Testis (tissue), 3 donors: ENCODE measurements around the gene ACADS. TPM values are rescaled to one million over a fixed set of nuclear protein-coding genes. Genes with fewer than 3 reads are reported as not detected.

Source experiments
- DNase-seq: peaks from one replicate; pipeline ENCODE4 v3.0.0-alpha.2; 2019
- H3K27ac ChIP-seq, 2 donors: fragments of 200-600 bp; sonication (generic); one replicate each; pipeline ENCODE4 v1.5.1; 2019
- H3K27me3 ChIP-seq: fragments of 200-600 bp; sonication (generic); one replicate; pipeline ENCODE4 v1.5.1; 2019
- H3K36me3 ChIP-seq: fragments of 200-600 bp; sonication (generic); one replicate; pipeline ENCODE4 v1.5.1; 2017; ENCODE audit warnings: low read depth; ENCODE audit errors: missing control alignments
- H3K4me1 ChIP-seq: fragments of 200-600 bp; sonication (generic); one replicate; pipeline ENCODE4 v1.5.1; 2019
- H3K4me3 ChIP-seq, 2 donors: fragments of 200-600 bp; sonication (generic); one replicate each; pipeline ENCODE4 v1.5.1; 2017 to 2019
- H3K9me3 ChIP-seq: fragments of 200-600 bp; sonication (generic); one replicate; pipeline ENCODE4 v1.5.1; 2017
- POLR2A ChIP-seq: fragments of 450-650 bp; IDR thresholded peaks from one replicate; pipeline ENCODE4 v1.6.1; 2017; ENCODE audit warnings: antibody characterized with exemption, mild to moderate bottlenecking, moderate library complexity
- WGBS, 2 donors: methylation state at CpG; one replicate each; pipeline ENCODE4 v1.1.5; 2018; 5-methylcytosine and 5-hydroxymethylcytosine counted together
- intact Hi-C: fragments of 100-400 bp; cut with DNase I; formaldehyde crosslinking; loops from one replicate; pipeline ENCODE4 v1.15.1; 2023; ENCODE audit warnings: low total_unique reads
- polyA plus RNA-seq: library from polyadenylated mRNA; stranded (reverse); fragments of 350-450 nt; fragmentation: Illumina TruSeq; extraction: RNeasy Lipid Tissue Mini Kit (QIAGEN cat#74804); gene quantifications from one replicate; pipeline ENCODE4 v1.2.3, GENCODE V29; 2014; ENCODE audit warnings: low read depth, low replicate concordance; ENCODE audit not compliant: insufficient read depth
- total RNA-seq, 2 donors: library from RNA; depleted of rRNA; stranded (reverse); fragments of >200 nt; gene quantifications; one replicate each; pipeline ENCODE4 v1.2.3, GENCODE V29; 2016
- TF ChIP-seq, protein P1 (sequence below), 3 experiments: fragments of 450-650 bp in 2 of 3; fragments of 200-600 bp in 1 of 3; sonication (generic) in 1 of 3; IDR thresholded peaks; one replicate each; pipeline ENCODE4 v1.5.1; 2016 to 2019; ENCODE audit warnings: antibody characterized with exemption in 3 of 3, mild to moderate bottlenecking in 2 of 3, moderate library complexity in 1 of 3

Gene ACADS
- total and polyA plus RNA-seq, 3 donors from 2014 or later: 28.3 to 43.9 (median 30.2) TPM

DNA sequence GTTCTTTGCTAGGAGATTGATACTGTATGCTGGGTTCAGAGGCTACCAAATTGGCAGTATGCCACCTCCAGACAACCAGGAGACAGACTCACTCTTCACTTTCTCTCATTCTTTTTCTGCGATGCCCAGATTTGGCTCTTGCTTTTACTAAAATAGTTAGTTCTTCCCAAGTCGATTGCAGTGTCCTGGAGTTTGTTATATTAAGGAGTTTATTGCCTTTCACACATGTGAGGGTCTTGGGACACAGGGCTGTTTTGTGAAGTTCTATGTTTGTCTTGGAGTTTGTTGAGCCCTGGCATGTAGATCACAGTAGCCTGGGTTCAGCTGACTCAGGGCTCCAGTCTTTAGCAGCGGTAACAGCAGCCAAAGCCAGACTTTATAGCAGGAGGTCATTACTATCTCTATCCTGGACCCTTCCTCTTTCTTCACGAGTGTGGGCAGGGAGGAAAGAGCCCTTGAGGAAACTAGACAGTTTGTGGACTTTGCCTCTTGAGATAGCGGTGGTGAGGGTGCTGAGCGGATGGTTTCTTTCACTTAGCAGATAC, 37.0 kb upstream of the ACADS start:
- intact Hi-C loops: no loop called here
- no peaks in the 10 kb centered on the region for H3K27me3 ChIP-seq
- peak overlapping the region; percentile 67 to 96 for H3K4me3 ChIP-seq
- H3K36me3 ChIP-seq: no peaks in the 10 kb centered on the region
- peak overlapping the region; percentile 66 to 90 for H3K27ac ChIP-seq
- no peak for TF ChIP-seq POLR2A
- TF ChIP-seq, protein P1, sequence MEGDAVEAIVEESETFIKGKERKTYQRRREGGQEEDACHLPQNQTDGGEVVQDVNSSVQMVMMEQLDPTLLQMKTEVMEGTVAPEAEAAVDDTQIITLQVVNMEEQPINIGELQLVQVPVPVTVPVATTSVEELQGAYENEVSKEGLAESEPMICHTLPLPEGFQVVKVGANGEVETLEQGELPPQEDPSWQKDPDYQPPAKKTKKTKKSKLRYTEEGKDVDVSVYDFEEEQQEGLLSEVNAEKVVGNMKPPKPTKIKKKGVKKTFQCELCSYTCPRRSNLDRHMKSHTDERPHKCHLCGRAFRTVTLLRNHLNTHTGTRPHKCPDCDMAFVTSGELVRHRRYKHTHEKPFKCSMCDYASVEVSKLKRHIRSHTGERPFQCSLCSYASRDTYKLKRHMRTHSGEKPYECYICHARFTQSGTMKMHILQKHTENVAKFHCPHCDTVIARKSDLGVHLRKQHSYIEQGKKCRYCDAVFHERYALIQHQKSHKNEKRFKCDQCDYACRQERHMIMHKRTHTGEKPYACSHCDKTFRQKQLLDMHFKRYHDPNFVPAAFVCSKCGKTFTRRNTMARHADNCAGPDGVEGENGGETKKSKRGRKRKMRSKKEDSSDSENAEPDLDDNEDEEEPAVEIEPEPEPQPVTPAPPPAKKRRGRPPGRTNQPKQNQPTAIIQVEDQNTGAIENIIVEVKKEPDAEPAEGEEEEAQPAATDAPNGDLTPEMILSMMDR (IDR thresholded peaks at IDR 0.05): no peak
- peaks cover 23% of the 10 kb centered on the region for H3K4me1 ChIP-seq
- peak; percentile 49 for DNase-seq
- 4 to 18% methylated on average over 6 of the region's 6 CpGs for WGBS, 2 donors
- no peaks in the 10 kb centered on the region for H3K9me3 ChIP-seq

DNA sequence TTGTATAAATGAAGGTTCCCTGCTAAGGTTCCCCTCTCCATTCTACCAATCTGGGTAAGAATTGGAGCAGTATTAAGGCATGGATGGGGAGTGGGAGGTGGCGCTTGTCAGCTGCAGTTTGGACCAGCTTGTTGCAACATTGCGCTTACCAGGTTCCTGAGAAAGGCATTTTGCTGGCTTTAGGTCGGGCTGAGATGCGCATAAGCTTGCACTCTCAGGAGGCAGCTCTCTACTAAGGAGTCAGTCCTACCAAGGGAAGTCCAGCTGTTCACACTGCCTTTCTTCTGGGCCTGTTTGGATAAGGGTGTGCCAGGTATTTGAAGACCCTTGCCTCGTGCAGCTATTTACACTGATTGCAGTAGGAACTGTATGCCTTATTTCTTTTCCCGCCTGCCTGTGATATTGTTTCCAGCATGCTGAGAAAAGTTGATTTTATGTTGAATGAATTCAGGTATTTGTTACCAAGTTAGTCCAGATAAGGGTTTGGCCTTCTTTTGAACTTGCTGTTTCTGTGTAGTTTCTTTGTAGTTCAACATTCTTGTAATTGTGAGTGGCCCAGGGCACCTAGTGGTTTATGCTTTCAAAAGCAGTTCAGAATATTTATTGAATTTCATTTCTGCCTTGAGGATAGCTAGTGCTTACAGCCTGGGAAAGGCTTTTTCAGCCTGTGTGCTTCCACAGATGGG, 36.1 kb upstream of the ACADS start:
- H3K4me3 ChIP-seq: no peak overlapping the region
- DNase-seq: no peak
- H3K27me3 ChIP-seq: no peaks in the 10 kb centered on the region
- no peaks in the 10 kb centered on the region for H3K9me3 ChIP-seq
- 42% methylated on average over 6 of the region's 6 CpGs for WGBS, 2 donors
- intact Hi-C loops: no loop called here
- no peaks in the 10 kb centered on the region for H3K36me3 ChIP-seq
- H3K4me1 ChIP-seq: peaks cover 23% of the 10 kb centered on the region
- TF ChIP-seq, protein P1 (IDR thresholded peaks at IDR 0.05): no peak
- TF ChIP-seq POLR2A: no peak
- H3K27ac ChIP-seq: no peak overlapping the region

DNA sequence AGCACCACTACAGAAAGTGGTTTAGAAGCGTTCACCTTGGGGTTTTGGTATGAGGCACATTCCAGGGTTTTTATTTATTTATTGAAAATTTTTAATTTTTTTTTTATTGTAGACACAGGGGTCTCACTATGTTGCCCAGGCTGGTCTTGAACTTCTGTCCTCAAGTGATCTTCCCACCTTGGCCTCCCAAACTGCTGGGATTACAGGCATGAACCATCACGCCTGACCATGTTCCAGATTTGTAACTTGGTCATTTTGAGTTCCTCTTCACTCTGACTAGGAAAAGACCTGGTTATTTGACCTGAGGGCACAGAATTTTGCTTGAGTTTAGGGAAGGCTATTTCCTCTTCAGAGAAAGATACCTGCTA, 35.6 kb upstream of the ACADS start:
- peaks cover 23% of the 10 kb centered on the region for H3K4me1 ChIP-seq
- no peaks in the 10 kb centered on the region for H3K36me3 ChIP-seq
- no peak overlapping the region for H3K27ac ChIP-seq
- no peak for DNase-seq
- intact Hi-C loops: no loop called here
- no peak for TF ChIP-seq POLR2A
- TF ChIP-seq, protein P1 (IDR thresholded peaks at IDR 0.05): no peak
- WGBS, 2 donors: 79 to 80% methylated on average over 2 of the region's 2 CpGs
- no peaks in the 10 kb centered on the region for H3K27me3 ChIP-seq
- no peaks in the 10 kb centered on the region for H3K9me3 ChIP-seq
- no peak overlapping the region for H3K4me3 ChIP-seq

DNA sequence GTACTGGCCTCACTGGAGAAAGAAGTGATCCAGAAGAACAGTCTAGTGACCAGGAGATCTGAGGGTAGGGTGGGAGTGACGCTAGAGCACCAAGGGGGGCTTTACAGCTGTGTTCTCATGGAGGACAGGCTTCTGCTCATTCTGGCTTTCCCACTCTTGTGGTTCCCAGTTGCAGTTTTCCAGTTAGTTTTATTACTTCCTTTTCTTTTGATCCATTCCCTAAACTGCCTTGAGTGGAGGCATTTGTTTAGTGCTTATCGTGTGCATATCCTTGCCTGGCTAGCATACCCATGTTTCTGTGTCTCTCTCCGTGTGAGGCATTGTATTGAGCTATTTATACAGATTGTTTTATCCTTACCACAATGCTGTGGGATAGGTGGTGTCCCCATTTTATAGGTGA, 34.6 kb upstream of the ACADS start:
- no peak for TF ChIP-seq POLR2A
- TF ChIP-seq, protein P1 (IDR thresholded peaks at IDR 0.05): no peak
- Histone ChIP-seq H3K27me3 (no peaks in the 10 kb centered on the region), H3K9me3 (no peaks in the 10 kb centered on the region), H3K36me3 (no peaks in the 10 kb centered on the region), H3K4me3 (no peak overlapping the region), H3K27ac (no peak overlapping the region), H3K4me1 (peaks cover 23% of the 10 kb centered on the region)
- intact Hi-C loops: no loop called here
- no peak for DNase-seq
- WGBS, 2 donors: 55 to 77% methylated on average over 3 of the region's 3 CpGs
